Natural killer cell (primary cell): ENCODE measurements around the gene SLC19A1. TPM values are rescaled to one million over a fixed set of nuclear protein-coding genes. Genes with fewer than 3 reads are reported as not detected.
A peak's percentile ranks its signal among the peaks of the same experiment; 100 is the strongest.
"Not testable (repeated sequence)": the region's sequence is repeated elsewhere in the genome, so short reads cannot be mapped to it uniquely, and the experiment has no call there.

Experiments
- ATAC-seq, 3 donors: fragments of 150-1000 bp in 2 of 3; fragments of 200-7000 bp in 1 of 3; cut with Tn5 transposase; 1 replicate in 1 of 3; 2 replicates in 2 of 3; pipeline ENCODE4 v1.10.0; 2021; ENCODE audit warnings: mild to moderate bottlenecking in 2 of 3, moderate library complexity in 2 of 3
- DNase-seq, 2 donors: peaks; one replicate each; pipeline versions ENCODE4 v3.0.0 to v3.0.0-alpha.2; 2013 to 2021; ENCODE audit warnings: mixed read lengths in 1 of 2
- H3K27ac ChIP-seq: one replicate; pipeline ENCODE4 v1.5.1; 2013; ENCODE audit warnings: mild to moderate bottlenecking, low read length
- H3K27me3 ChIP-seq: one replicate; pipeline ENCODE4 v1.6.1; 2013; ENCODE audit warnings: low read length; ENCODE audit not compliant: control insufficient read depth, insufficient read depth
- H3K36me3 ChIP-seq: one replicate; pipeline ENCODE4 v1.6.1; 2013; ENCODE audit warnings: low read length; ENCODE audit not compliant: control insufficient read depth, insufficient read depth
- H3K4me1 ChIP-seq: one replicate; pipeline ENCODE4 v1.6.1; 2013; ENCODE audit warnings: low read length; ENCODE audit not compliant: control insufficient read depth, insufficient read depth
- H3K4me3 ChIP-seq: one replicate; pipeline ENCODE4 v1.5.1; 2013; ENCODE audit warnings: low read length
- H3K9me3 ChIP-seq: one replicate; pipeline ENCODE4 v1.6.1; 2013; ENCODE audit warnings: low read length; ENCODE audit not compliant: control insufficient read depth, insufficient read depth
- H3K27ac Mint-ChIP-seq, 2 donors: one replicate each; pipeline ENCODE4 v1.8.0; 2022; ENCODE audit warnings: mild to moderate bottlenecking in 2 of 2, mixed read lengths in 2 of 2, moderate library complexity in 1 of 2
- H3K27me3 Mint-ChIP-seq, 2 donors: one replicate each; pipeline ENCODE4 v1.8.0; 2022; ENCODE audit warnings: low read depth in 2 of 2, mixed read lengths in 2 of 2
- H3K36me3 Mint-ChIP-seq: one replicate; pipeline ENCODE4 v1.8.0; 2022; ENCODE audit warnings: mixed read lengths
- H3K4me1 Mint-ChIP-seq, 2 donors: one replicate each; pipeline ENCODE4 v1.8.0; 2022; ENCODE audit warnings: mixed read lengths in 2 of 2
- H3K4me3 Mint-ChIP-seq: one replicate; pipeline ENCODE4 v1.8.0; 2022; ENCODE audit warnings: mild to moderate bottlenecking, moderate library complexity, mixed read lengths
- H3K9me3 Mint-ChIP-seq, 2 donors: one replicate each; pipeline ENCODE4 v1.8.0; 2022; ENCODE audit warnings: mixed read lengths in 2 of 2
- WGBS: methylation state at CpG from one replicate; pipeline ENCODE4 v1.1.7; 2013; ENCODE audit warnings: missing lambda C conversion rate; ENCODE audit not compliant: insufficient coverage; 5-methylcytosine and 5-hydroxymethylcytosine counted together
- intact Hi-C: fragments of 100-400 bp; cut with micrococcal nuclease; formaldehyde crosslinking; loops from one replicate; pipeline ENCODE4 v1.14.2; 2022
- total RNA-seq, 4 donors: library from RNA; stranded (reverse); fragments of 120-200 nt in 1 of 4; gene quantifications; one replicate each; pipeline versions ENCODE4 v1.2.3 to v1.2.4, GENCODE V29; 2013 to 2022
- TF ChIP-seq, protein P1 (sequence below): fragments of 200-600 bp; IDR thresholded peaks from one replicate; pipeline ENCODE4 v1.8.0; 2022; ENCODE audit warnings: antibody characterized with exemption

SLC19A1 gene
- total RNA-seq, 3 donors from 2014 or later (not counting 1 experiment from before 2014, with no cell fraction given): 2.5 to 9.0 (median 4.9) TPM

DNA sequence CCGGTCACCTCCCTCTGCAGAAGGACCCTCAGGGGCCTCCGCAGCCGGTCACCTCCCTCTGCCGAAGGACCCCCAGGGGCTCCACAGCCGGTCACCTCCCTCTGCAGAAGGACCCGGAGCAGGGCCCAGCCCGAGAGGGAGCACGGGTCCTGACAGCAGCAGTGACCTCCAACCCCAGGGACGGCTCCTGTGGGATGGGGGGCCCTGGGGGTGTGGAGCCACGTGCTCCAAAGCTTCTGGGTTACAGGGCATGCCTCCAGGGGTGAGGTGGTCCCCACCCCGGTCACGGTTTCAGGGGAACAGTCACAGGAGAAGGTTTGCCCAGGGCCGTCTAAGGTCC, 40.3 kb downstream of the SLC19A1 start:
- no peaks in the 10 kb centered on the region for H3K27me3 ChIP-seq
- Mint-ChIP-seq H3K4me3 (no peak overlapping the region), H3K9me3 (peaks cover 0 to 3% of the 10 kb centered on the region in 2 donors), H3K36me3 (no peaks in the 10 kb centered on the region), H3K27me3 (no peaks in the 10 kb centered on the region), H3K4me1 (peaks cover 0 to 8% of the 10 kb centered on the region in 2 donors), H3K27ac (no peak overlapping the region)
- DNase-seq: no peak
- no peaks in the 10 kb centered on the region for H3K4me1 ChIP-seq
- 89% methylated on average over 13 of the region's 13 CpGs for WGBS
- no peaks in the 10 kb centered on the region for H3K9me3 ChIP-seq
- no peak overlapping the region for H3K4me3 ChIP-seq
- intact Hi-C loops: no loop called here
- TF ChIP-seq, protein P1, sequence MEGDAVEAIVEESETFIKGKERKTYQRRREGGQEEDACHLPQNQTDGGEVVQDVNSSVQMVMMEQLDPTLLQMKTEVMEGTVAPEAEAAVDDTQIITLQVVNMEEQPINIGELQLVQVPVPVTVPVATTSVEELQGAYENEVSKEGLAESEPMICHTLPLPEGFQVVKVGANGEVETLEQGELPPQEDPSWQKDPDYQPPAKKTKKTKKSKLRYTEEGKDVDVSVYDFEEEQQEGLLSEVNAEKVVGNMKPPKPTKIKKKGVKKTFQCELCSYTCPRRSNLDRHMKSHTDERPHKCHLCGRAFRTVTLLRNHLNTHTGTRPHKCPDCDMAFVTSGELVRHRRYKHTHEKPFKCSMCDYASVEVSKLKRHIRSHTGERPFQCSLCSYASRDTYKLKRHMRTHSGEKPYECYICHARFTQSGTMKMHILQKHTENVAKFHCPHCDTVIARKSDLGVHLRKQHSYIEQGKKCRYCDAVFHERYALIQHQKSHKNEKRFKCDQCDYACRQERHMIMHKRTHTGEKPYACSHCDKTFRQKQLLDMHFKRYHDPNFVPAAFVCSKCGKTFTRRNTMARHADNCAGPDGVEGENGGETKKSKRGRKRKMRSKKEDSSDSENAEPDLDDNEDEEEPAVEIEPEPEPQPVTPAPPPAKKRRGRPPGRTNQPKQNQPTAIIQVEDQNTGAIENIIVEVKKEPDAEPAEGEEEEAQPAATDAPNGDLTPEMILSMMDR: no peak
- H3K36me3 ChIP-seq: no peaks in the 10 kb centered on the region
- no peak for ATAC-seq
- H3K27ac ChIP-seq: no peak overlapping the region

DNA sequence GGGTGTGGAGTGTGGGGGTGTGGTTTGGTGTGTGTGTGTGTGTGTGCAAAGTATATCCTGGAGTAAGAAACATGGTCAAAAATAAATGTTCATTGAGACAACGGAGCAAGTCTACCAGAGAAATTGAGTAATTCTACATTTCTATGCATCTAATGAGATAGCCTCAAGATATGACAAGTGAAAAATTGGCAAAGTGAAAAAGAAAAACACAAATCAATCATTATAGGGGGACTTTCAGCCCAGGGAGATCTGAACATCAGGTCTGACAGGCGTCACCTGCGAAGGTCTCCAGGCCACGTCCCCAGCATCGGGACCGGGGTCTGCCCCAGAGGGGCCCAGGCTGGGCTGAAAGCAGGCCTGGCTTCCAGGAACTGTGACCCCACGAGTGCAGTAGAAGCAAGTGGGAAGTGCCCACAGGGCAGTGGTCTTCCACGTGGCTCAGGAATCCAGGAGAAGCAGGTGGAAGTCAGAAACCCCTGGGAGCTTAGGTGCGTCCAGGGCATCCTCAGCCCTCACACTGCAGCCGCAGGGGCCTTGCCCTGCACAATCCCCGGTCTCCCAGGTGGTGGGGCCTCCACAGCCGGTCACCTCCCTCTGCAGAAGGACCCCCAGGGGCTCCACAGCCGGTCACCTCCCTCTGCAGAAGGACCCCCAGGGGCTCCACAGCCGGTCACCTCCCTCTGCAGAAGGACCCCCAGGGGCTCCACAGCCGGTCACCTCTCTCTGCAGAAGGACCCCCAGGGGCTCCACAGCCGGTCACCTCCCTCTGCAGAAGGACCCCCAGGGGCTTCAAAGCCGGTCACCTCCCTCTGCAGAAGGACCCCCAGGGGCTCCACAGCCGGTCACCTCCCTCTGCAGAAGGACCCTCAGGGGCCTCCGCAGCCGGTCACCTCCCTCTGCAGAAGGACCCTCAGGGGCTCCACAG, 40.9 kb downstream of the SLC19A1 start:
- DNase-seq, H3K36me3 Mint-ChIP-seq, H3K27ac ChIP-seq, H3K4me3 ChIP-seq, H3K36me3 ChIP-seq, H3K27ac Mint-ChIP-seq, H3K4me3 Mint-ChIP-seq, H3K27me3 ChIP-seq, H3K9me3 Mint-ChIP-seq, intact Hi-C loops, H3K9me3 ChIP-seq, ATAC-seq, H3K4me1 ChIP-seq, H3K4me1 Mint-ChIP-seq, H3K27me3 Mint-ChIP-seq: not testable (repeated sequence)
- WGBS: 81% methylated on average over 19 of the region's 20 CpGs

DNA sequence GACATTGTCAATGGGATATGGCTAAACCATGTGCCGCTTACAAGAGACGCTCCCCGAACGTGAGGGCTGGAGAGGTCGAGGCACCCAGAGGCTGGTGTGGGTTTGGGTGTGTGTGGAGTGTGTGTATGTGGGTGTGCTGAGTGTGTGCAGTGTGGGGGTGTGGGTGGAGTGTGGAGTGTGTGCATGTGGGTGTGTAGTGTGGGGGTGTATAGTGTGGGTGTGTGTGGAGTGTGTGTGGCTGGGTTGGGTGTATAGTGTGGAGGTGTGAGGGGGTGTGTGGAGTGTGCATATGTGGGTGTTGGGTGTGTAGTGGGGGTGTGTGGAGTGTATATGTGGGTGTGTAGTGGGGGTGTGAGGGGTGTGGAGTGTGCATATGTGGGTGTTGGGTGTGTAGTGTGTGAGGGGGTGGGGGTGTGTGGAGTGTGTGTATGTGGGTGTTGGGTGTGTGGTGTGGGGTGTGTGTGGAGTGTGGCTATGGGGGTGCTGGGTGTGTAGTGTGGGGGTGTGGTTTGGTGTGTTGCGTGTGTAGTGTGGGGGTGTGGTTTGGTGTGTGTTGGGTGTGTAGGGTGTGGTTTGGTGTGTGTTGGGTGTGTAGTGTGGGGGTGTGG, 42.2 kb downstream of the SLC19A1 start:
- Mint-ChIP-seq H3K27me3 (no peaks in the 10 kb centered on the region), H3K4me1 (peaks cover 0 to 8% of the 10 kb centered on the region in 2 donors), H3K36me3 (no peaks in the 10 kb centered on the region), H3K9me3 (peaks cover 0 to 3% of the 10 kb centered on the region in 2 donors), H3K27ac (peak overlapping the region in 1 of 2 donors; percentile 35), H3K4me3 (no peak overlapping the region)
- H3K27me3 ChIP-seq: no peaks in the 10 kb centered on the region
- 88% methylated on average over 5 of the region's 6 CpGs for WGBS
- H3K9me3 ChIP-seq: no peaks in the 10 kb centered on the region
- no peaks in the 10 kb centered on the region for H3K4me1 ChIP-seq
- DNase-seq: no peak
- intact Hi-C loops: no loop called here
- H3K36me3 ChIP-seq: no peaks in the 10 kb centered on the region
- H3K27ac ChIP-seq: no peak overlapping the region
- no peak overlapping the region for H3K4me3 ChIP-seq
- TF ChIP-seq, protein P1: no peak
- no peak for ATAC-seq

DNA sequence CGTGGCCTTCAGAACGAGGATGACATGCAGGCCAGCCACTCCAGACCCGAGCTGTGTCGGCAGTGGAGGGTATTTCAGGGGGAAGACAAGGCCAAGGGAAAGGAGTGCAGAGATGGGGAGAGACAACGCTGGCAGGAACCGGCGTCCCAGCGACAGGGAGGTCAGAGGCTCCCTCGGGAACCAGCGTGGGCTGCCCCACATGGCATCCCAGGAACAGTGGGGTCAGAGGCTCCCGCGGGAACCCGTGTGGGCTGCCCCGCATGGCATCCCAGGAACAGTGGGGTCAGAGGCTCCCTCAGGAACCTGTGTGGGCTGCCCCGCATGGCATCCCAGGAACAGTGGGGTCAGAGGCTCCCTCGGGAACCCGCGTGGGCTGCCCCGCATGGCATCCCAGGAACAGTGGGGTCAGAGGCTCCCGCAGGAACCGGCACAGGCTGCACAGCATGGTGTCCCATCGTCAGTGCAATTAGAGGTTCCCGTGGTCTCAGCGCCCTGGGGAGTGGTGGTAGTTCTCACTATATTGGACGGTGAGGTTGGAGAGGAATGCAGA, 43.0 kb downstream of the SLC19A1 start:
- Mint-ChIP-seq H3K27ac (peak overlapping the region in 1 of 2 donors; percentile 35), H3K27me3 (no peaks in the 10 kb centered on the region), H3K4me1 (peaks cover 0 to 8% of the 10 kb centered on the region in 2 donors), H3K36me3 (no peaks in the 10 kb centered on the region), H3K9me3 (peaks cover 0 to 3% of the 10 kb centered on the region in 2 donors), H3K4me3 (no peak overlapping the region)
- DNase-seq (no peak), ATAC-seq (no peak)
- Histone ChIP-seq H3K4me1 (no peaks in the 10 kb centered on the region), H3K36me3 (no peaks in the 10 kb centered on the region), H3K4me3 (no peak overlapping the region), H3K27ac (no peak overlapping the region), H3K27me3 (no peaks in the 10 kb centered on the region), H3K9me3 (no peaks in the 10 kb centered on the region)
- 90% methylated on average over 25 of the region's 25 CpGs for WGBS
- TF ChIP-seq, protein P1: no peak
- intact Hi-C loops: no loop called here
